ENCODE data around the gene MPRIP.

- TF ChIP-seq CTCF (conservative IDR thresholded peaks at IDR 0.05) (no peak), EZH2 (IDR thresholded peaks at IDR 0.05; ENCODE audit: low read depth) (no peak)
Measured at GRCh38 chr17:17110520-17110919, 68.3 kb downstream of the MPRIP start.

All from PC-9 (cell line).